GM19438 (cell line): ENCODE results near the gene ACOD1.
"Not testable (repeated sequence)": the region's sequence is repeated elsewhere in the genome, so short reads cannot be mapped to it uniquely, and the experiment has no call there.

Source experiments
- ATAC-seq: cut with Tn5 transposase; IDR thresholded peaks from one replicate; pipeline ENCODE4 v1.9.1; 2021; ENCODE audit warnings: low read depth; ENCODE audit not compliant: unreplicated experiment

The ACOD1 gene

GRCh38 chr13:76948149-76948548 is at the start of gene ACOD1:
TSS of gene ACOD1 (plus strand) at chr13:76948511. CDS start at chr13:76948559, 48 bp downstream.
- no peak for ATAC-seq

GRCh38 chr13:76899066-76899465 is 49.2 kb upstream of the ACOD1 start:
- ATAC-seq: not testable (repeated sequence)

GRCh38 chr13:76903544-76904162 is 44.7 kb upstream of the ACOD1 start:
- ATAC-seq: peak; percentile 92

GRCh38 chr13:76904507-76904906 is 43.8 kb upstream of the ACOD1 start:
- no peak for ATAC-seq

GRCh38 chr13:76912476-76912875 is 35.8 kb upstream of the ACOD1 start:
- ATAC-seq: no peak

GRCh38 chr13:76913898-76914297 is 34.4 kb upstream of the ACOD1 start:
- no peak for ATAC-seq

GRCh38 chr13:76917095-76917494 is 31.2 kb upstream of the ACOD1 start:
- no peak for ATAC-seq

- not testable (repeated sequence) for ATAC-seq
These were observed 30.4 kb upstream of the ACOD1 start for GRCh38 chr13:76917755-76918481.

GRCh38 chr13:76921516-76921915 is 26.8 kb upstream of the ACOD1 start:
- ATAC-seq: no peak

- no peak for ATAC-seq
These were observed 23.2 kb upstream of the ACOD1 start for GRCh38 chr13:76925115-76925514.

GRCh38 chr13:76927955-76928354 is 20.4 kb upstream of the ACOD1 start:
- ATAC-seq: no peak

- ATAC-seq: no peak
These were observed 19.9 kb upstream of the ACOD1 start for GRCh38 chr13:76928456-76928855.

- ATAC-seq: no peak
These were observed 19.0 kb upstream of the ACOD1 start for GRCh38 chr13:76929320-76929719.

- no peak for ATAC-seq
These were observed 18.4 kb upstream of the ACOD1 start for GRCh38 chr13:76929851-76930374.

GRCh38 chr13:76932076-76932475 is 16.2 kb upstream of the ACOD1 start:
- no peak for ATAC-seq

GRCh38 chr13:76934671-76935070 is 13.6 kb upstream of the ACOD1 start:
- ATAC-seq: no peak

GRCh38 chr13:76936763-76937162 is 11.5 kb upstream of the ACOD1 start:
- ATAC-seq: no peak

- ATAC-seq: no peak
These were observed 11.0 kb upstream of the ACOD1 start for GRCh38 chr13:76937281-76937820.

GRCh38 chr13:76939215-76939614 is 9.1 kb upstream of the ACOD1 start:
- no peak for ATAC-seq

GRCh38 chr13:76942363-76942762 is 5.9 kb upstream of the ACOD1 start:
- ATAC-seq: no peak

- ATAC-seq: no peak
These were observed 4.7 kb upstream of the ACOD1 start for GRCh38 chr13:76943646-76944045.

- ATAC-seq: no peak
These were observed 3.9 kb upstream of the ACOD1 start for GRCh38 chr13:76944456-76944855.
